Hepatocyte (in vitro differentiated cells): ENCODE data around the gene CD300E.

Source experiments
- EZH2 ChIP-seq: fragments of 200-600 bp; sonication (generic); IDR thresholded peaks from 2 replicates; pipeline ENCODE4 v1.6.1; 2016; ENCODE audit warnings: antibody characterized with exemption, mild to moderate bottlenecking, borderline replicate concordance
- EZH2phosphoT487 ChIP-seq: fragments of 200-600 bp; sonication (generic); IDR thresholded peaks from one replicate; pipeline ENCODE4 v1.6.1; 2018; ENCODE audit warnings: antibody characterized with exemption, mild to moderate bottlenecking, low read depth, moderate library complexity; ENCODE audit not compliant: unreplicated experiment, severe bottlenecking
- TF ChIP-seq, protein P1 (sequence below): fragments of 200-600 bp; sonication (generic); IDR thresholded peaks from 2 replicates; pipeline ENCODE4 v1.5.1; 2016; ENCODE audit warnings: antibody characterized with exemption, mild to moderate bottlenecking; ENCODE audit not compliant: poor library complexity

DNA sequence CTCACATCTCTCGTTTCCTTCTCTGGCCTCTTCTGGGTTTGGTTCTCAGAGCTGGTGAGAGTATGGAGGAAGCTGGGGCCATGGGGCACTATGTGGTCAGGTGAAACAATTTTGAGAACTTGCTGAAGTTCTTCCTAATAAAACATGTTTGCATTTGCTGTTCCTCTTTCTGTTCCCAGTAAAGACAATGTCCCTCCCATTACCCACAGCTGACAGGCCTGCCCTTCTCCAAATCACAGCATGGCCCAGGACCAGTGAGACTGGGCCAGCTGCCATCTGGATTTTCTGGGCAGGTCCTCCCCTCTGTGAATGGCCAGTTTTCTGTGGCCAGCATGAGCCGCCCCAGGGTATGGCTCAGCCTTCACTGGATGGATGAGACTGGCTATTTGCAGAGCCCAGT lies 56.1 kb downstream of the CD300E start, which contains the start of gene CD300H:
- TF ChIP-seq, protein P1, sequence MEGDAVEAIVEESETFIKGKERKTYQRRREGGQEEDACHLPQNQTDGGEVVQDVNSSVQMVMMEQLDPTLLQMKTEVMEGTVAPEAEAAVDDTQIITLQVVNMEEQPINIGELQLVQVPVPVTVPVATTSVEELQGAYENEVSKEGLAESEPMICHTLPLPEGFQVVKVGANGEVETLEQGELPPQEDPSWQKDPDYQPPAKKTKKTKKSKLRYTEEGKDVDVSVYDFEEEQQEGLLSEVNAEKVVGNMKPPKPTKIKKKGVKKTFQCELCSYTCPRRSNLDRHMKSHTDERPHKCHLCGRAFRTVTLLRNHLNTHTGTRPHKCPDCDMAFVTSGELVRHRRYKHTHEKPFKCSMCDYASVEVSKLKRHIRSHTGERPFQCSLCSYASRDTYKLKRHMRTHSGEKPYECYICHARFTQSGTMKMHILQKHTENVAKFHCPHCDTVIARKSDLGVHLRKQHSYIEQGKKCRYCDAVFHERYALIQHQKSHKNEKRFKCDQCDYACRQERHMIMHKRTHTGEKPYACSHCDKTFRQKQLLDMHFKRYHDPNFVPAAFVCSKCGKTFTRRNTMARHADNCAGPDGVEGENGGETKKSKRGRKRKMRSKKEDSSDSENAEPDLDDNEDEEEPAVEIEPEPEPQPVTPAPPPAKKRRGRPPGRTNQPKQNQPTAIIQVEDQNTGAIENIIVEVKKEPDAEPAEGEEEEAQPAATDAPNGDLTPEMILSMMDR, result no peak
- TF ChIP-seq EZH2, result no peak
- no peak for TF ChIP-seq EZH2phosphoT487
